Raji (cell line): Measurements from ENCODE around the gene CCDC167.

Source experiments
- POLR2A ChIP-seq: IDR thresholded peaks from 2 replicates; pipeline ENCODE4 v1.6.1; 2011; ENCODE audit warnings: low read depth, low read length, control low read depth; ENCODE audit not compliant: insufficient read depth

The CCDC167 gene

DNA sequence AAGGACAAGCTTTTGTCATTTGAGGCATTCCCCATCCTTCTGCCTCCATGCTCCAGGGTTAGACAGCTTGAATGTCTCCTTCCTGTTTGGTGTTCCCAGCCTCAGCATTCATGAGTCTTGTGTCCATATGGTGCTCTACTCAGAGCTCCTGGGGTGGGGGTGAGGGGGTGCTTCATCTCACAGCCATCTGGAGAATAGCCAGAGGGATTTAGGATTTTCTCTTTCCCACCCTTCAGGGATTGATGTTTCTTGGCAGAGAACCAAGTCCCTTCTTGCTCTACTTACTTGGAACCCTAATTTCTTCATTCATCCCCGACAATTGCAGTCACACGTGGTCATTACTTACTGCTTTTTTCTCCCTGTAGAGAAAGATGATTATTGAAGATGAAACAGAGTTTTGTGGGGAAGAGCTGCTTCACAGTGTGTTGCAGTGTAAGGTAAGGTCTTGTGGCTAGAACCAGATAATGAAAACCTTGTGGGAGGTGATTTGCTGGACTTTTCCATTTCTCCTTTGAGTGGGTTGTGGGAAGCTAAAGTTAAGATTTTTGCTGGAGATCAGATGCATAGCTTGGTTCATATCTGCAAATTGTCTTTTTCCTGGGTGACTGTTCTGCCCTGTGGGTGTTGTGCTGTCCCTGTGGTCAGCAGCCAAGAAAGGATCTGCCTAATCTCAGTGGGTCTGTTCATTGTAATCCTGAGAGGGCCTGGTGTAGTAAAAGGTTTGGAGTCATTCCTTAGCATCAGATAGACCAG lies 48.1 kb downstream of the CCDC167 start:
- no peak for TF ChIP-seq POLR2A

DNA sequence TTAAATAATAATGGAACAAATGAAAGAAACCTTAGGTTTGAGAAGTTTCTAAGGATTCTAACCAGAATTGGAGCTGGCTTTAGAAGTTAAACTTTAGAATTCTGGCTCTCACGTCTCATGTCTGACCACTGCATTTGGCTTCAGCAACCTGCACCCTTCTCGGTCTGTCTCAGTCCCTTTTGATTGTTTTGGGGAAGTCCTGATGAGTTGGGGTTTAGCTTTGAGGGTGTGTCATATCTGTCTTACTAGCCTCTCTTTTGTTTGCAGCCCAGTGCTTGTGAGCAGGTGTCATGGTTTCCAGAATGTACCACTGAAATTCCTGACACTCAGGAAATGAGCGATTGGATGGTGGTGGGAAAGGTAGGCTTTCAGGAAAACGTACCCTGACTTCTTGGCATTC lies 49.7 kb downstream of the CCDC167 start:
- TF ChIP-seq POLR2A: no peak

DNA sequence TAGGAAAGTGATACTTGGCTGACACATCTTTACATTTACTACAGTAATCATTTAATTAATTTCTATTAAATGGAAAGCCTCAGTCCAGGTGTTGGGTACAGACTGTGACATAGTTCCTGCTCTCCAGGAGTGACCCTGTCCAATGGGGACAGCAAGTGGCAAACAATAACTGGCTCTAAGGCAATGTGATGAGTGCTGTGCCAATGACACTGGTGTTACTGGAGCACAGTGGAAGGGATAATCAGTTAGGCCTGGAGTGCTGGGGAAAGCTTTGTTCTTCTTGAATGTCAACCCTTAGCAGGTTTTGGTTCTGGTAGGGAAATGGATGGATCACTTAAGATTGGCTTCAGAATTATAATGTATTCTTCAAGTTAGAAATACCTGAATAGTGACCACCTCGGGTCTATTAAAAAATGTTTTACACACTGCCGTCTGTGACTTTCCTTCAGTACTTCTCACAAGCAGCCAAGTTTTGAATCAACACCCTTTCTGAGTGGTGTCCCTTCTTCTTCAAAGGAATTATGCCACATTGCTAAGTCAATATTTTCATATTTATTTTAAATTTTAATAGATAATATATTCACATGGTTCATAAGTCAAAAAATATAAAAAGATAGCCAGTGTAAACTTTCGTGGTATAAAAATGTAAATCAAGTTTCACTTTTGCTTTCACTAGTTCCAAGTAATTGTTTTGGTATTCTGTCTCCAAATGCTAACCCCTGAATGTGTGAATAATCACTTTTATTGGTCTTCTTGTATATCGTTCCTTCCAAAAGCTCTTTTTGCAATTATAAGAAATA lies 57.1 kb downstream of the CCDC167 start:
- TF ChIP-seq POLR2A: no peak

DNA sequence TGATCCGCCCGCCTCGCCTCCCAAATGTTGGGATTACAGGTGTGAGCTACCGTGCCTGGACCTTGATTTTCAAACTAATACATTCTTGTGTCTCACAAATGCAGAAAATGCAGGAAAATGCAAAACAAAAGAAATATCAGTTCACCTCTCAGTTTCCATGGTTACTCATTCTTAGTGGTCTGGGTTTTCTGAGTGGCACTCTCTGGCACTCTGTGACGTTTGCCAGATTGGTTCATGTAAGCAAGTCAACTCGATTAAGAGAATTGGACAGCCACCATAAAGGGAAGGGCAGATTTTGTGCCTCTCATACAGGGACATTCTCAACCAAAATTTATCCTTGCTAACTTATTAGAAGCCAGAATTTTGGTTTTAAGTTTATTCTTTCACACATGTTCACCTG lies 58.0 kb downstream of the CCDC167 start:
- TF ChIP-seq POLR2A: no peak

DNA sequence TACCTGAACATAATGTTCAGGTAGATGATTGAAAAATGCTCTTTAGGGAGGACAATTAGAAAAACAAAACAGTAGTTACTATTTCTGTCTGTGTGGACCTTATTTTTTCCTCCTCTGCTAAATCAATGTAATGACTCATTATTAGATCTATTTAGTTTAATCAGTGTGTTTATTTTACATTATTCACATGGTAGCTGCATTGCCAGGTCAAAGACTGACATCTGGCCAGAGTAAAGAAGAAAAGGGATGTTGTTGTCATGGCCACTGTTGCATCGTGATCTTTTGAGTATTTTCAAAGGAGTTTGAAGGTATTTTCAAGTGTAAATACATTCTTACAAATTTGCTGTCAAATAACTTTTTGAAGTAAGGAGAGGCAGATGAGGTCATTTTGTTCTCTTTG lies 60.8 kb downstream of the CCDC167 start:
- TF ChIP-seq POLR2A: no peak

DNA sequence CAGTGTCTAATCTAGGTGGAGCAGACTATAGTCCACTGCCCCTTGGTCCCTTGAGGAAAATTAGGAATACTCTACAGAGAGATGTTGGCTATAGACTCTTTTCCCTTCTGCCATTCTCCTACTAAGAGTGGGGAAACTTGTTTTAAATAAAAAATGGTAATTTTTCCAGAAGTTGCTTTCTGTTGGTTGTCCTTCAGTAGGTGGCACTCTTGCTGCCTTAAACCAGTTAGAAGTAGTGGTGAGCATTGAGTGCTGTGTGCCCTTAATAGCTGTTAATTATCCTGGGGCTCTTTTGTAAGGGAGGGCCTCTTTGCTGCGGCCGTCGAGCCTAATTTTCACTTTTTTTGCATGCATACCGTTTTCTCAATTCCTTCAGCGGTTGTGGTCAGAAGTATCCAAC lies 63.9 kb downstream of the CCDC167 start:
- TF ChIP-seq POLR2A: no peak

DNA sequence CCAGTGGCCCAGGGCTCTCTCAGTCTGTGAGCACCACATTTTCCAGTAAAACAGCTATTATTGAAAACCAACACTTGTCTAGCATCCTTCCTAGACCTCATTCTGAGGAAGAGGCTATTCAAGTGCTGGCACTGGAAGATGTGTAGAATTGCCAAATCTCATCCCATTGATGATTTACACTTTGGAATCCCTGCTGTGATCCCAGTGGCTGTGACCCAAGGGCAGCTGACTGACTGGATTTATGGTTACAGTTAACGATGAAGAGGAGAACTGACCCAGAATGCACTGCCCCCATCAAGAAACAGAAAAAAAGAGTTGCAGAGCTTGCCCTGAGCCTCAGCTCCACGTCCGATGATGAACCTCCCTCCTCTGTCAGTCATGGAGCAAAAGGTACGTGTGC lies 64.3 kb downstream of the CCDC167 start:
- TF ChIP-seq POLR2A: no peak

DNA sequence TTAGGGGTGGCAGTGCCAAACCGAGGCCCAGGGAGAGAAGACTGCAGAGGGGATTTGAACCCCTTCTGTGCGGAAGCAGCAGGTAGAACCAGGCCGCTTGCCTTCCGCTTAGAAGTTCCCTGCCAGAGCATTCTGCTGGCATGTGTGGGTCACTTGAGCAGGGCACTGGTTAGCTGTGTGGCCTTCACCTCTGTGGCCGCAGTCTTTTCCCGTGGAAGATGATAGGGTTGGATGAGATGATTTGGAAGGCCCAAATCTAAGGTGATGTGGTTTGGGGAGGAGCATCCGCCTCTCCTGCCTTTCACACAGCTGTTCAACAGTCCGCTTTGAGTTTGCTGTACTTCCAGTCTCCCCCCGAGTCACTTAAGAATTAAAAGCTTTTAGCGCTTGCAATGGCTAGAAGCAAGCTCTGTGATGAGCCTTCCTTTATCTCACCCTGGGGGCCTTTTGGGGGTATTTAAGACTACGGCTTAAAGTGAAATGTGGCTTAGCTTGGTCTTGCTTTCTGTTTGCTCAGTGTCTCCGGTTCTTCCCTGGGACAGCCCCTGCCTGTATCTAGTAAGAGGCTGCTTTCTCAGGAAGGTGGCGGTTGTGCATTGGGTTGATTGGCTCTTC lies 65.9 kb downstream of the CCDC167 start:
- TF ChIP-seq POLR2A: no peak
